ENCODE data around the gene ABCA4.
"Not testable (repeated sequence)": the region's sequence is repeated elsewhere in the genome, so short reads cannot be mapped to it uniquely, and the experiment has no call there.

DNA sequence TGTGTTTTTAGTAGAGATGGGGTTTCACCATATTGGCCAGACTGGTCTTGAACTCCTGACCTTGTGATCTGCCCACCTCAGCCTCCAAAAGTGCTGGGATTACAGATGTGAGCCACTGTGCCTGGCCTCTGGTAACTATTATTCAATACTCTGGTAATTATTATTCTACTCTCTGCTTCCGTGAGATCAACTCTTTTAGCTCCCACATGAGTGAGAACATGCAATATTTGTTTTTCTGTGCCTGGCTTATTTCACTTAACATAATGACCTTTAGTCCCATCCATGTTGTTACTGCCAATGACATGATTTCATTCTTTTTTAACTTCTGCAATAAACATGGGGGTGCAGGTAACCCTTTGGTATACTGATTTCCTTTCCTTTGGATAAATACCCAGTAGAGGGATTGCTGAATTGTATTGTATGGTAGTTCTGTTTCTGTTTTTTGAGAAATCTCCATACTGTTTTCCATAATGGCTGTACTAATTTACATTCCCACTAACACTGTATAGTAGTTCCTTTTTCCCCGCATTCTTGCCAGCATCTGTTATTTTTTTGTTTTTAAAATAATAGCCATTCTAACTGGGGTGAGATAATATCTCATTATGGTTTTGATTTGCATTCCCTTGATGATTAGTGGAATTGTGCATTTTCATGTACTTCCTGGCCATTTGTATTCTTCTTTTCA lies 173.8 kb downstream of the ABCA4 start:
- not testable (repeated sequence) for TF ChIP-seq POLR2AphosphoS5, CTCF, POLR2A (IDR thresholded peaks at IDR 0.05)
